NCI-H345 treated with DMSO at 0.1 percent for 48 hours (cell line): ENCODE results near the gene POR.
A peak's percentile ranks its signal among the peaks of the same experiment; 100 is the strongest.
"Not testable (repeated sequence)": the region's sequence is repeated elsewhere in the genome, so short reads cannot be mapped to it uniquely, and the experiment has no call there.

Experiments used
- DNase-seq: peaks from one replicate; lab custom pipeline; 2025; ENCODE audit not compliant: unreplicated experiment; lab: John Stamatoyannopoulos, UW

The POR gene

GRCh38 chr7:75988568-75989499, 73.9 kb downstream of the POR start:
- no peak for DNase-seq

- DNase-seq = no peak
Measured at GRCh38 chr7:75989500-75990388, 74.8 kb downstream of the POR start.

GRCh38 chr7:75991531-75992082, 76.7 kb downstream of the POR start:
- no peak for DNase-seq

DNA sequence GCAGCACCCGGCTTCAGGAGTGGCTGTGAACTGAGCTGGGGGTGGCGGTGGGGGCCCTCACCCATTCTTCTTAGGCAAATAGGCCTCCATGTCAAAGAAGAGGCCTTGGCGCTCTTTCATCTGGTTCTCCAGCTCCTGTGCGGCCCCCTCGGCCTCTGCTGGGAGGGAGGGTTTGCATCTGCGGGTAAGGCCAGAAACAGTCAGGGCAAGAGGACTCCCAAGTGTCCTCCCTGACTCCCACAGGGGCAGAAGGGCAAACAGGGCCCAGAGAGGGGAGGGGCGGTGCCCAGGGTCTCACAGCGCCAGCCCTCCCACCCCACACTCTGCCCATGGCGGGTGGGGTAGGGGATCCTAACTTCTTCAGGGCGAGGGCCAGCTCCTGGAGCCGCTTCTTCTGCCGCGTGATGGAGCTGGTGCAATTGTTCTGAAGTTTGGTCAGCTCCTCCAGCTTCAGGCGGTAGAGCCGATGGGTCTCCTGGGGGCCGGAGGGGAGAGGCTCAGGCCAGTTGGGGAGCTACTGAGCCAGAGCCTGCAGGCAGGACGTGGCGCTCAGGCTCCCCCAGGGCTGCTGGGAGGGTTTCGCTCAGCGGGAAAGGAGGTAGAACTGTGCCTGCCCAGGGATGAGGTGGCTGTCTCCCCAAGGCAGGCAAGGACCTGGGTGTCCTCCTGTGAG, 77.3 kb downstream of the POR start:
- DNase-seq = no peak

DNA sequence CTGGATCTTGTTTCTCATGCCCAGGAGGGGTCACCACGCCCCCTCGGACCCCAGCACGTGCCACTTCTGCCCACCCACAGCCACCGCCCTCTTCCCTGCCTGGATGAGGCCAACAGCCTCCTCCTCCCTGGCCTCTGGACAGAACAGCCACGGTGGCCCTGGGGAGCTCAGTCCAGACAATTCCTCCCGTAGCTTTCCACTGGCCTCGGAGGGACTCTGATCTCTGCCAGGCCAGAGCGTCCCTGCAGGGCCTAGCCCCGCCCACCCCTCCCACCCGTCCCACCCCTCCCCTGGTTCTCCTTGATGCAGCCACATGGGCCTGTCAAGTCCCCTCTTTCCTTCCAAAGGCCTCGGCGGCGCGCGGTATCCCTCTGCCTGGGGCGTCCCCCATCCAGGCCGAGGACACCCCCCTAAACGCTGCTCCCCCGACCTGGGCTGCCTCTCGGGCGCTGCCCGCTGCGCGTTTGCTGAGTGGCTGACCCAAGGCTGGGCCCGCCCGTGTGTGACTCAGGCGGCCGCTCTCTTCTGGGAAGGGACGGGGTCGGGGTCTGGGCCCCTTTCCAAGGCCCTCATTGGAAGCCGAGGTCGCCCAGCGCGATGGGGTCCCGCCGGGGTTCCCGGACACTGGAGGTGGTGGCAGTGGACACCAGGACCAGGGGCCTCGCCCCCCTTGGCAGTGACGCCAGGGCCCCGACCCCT, 78.9 kb downstream of the POR start:
- no peak for DNase-seq

DNA sequence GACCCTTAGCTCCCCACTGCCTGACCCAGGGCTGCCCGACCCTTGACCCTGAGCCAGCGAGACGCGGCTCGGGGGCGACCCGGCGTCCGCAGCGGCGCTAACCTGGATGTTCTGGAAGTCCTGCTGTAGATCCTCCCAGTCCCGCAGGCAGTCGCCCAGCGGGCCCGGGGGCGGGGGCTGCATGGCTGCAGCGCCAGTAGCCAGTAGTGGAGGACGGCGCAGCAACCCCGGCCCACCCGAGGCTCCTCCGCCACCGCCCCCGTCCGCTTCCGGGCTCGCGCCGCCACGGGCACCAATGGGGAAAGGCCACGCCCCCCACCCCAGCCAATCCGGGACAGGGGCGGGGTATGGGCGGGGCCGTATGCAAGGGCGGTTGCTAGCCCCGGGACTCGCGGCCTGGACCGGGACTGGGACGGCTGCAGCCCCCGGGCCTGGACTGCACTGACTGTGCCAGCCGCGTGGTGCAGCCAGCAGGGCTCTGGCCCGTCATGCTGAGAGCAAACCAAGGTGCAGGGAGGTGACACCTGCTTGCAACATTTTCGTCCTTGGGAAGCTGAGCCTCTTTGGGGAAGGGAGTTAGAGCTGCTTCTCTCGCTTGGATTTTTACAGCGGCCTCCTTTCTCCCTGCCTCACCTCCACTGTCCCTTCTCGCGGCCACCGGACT, 79.6 kb downstream of the POR start, which contains the start of gene TMEM120A:
Gene TMEM120A (minus strand): TSS at position 208 of the 664 bp plus-strand sequence. CDS start 25 bp downstream, at position 183.
- DNase-seq = peak; percentile 77

GRCh38 chr7:75995052-75995471, 80.1 kb downstream of the POR start:
- no peak for DNase-seq

GRCh38 chr7:75995996-75996395, 81.0 kb downstream of the POR start:
- DNase-seq = no peak

DNA sequence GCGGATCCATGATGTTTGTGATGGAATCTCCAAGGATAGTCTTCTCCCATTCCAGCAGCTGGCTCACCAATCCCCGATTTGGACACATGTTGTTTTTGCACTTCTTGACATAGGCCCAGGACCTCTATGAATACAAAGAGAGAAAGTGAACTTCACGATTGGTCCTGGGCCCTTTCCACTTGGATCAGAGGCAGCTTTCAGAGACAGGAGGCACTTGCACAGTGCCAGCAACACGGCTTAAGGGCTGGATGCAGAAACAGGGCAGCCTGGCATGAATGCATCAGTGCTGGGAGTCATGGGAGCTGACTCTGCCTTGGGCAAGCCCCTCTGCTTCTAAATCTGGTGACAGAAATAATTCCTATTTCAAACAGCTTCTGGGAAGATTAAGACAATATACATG, 81.5 kb downstream of the POR start:
- DNase-seq = no peak

DNA sequence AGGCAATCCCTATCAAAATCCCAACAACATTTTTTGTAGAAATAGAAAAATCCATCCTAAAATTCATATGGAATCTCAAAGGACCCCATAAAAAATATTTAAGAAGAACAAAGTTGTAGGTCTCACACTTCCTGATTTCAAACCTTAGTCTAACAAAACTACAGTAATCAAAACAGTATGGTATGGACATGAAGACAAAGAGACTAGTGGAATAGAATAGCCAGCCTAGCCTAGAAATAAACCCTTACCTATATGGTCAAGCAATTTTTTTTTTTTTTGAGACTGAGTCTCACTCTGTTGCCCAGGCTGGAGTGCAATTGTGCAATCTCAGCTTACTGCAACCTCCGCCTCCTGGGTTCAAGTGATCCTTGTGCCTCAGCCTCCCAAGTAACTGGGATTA, 83.1 kb downstream of the POR start:
- no peak for DNase-seq

- no peak for DNase-seq
Measured at GRCh38 chr7:76000566-76000965, 85.6 kb downstream of the POR start.

GRCh38 chr7:76002139-76002538, 87.2 kb downstream of the POR start:
- DNase-seq = no peak

GRCh38 chr7:76002822-76003221, 87.9 kb downstream of the POR start:
- DNase-seq = no peak

DNA sequence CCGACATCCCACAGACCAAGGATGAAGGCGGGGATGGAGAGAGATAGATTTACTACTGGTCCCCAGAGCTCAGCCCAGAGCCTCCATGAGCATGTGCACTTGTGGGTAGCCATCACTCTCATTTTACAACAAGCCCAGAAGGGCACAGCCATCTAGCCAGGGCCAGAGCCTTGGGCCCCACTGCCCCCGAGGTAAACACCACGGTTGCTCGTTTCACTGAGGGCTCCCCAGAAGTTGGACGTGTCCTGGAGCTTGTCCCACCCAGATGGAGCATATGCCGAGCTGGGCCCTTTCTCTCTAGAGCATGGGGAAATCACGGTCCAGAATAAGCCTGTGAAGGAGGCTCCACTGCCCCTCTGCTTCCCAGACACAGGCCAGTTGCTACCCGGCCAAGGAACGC, 88.4 kb downstream of the POR start:
- no peak for DNase-seq

GRCh38 chr7:76005004-76005403, 90.0 kb downstream of the POR start:
- DNase-seq = not testable (repeated sequence)

DNA sequence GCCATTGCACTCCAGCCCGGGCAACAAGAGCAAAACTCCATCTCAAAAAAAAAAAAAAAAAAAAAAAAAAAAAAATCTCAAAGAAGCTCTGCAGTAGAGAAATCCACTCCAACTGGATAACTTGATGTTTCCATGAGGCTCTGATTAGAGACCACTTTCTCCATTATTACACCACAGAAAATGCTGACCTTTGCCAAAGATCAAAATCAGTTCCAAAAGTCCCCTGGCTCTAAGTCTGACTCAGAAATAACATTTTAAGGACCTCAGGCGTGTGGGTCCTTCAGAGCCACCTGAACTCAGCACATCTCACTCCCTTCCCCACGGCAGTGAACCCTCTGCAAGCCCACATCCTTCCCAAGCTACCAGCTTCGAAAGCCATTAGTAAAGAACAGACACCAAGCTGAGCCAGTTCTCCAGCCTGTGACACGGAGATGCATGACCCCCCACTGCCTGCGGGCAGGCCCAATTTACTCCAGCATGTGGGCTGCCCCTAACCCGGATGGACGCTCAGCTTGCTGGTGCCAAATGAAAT, 93.3 kb downstream of the POR start:
- no peak for DNase-seq

GRCh38 chr7:76009672-76010600, 95.0 kb downstream of the POR start:
- DNase-seq = no peak

GRCh38 chr7:76011442-76011861, 96.5 kb downstream of the POR start:
- no peak for DNase-seq
